GM12891 (cell line): Measurements from ENCODE around the gene FNDC3B.

Source experiments
- POLR2A ChIP-seq: IDR thresholded peaks from 2 replicates; pipeline ENCODE4 v1.6.1; 2011; ENCODE audit warnings: low read depth, low read length, control low read depth
- TAF1 ChIP-seq: IDR thresholded peaks from 2 replicates; pipeline ENCODE4 v1.6.1; 2011; ENCODE audit warnings: low read depth, low read length, control low read depth

- no peak for TF ChIP-seq POLR2A
- no peak for TF ChIP-seq TAF1
Measured at GRCh38 chr3:172303181-172303580, 263.8 kb downstream of the FNDC3B start.
